NCI-H2196 (cell line): Measurements from ENCODE around the gene RPS6KA1.
"Not testable (repeated sequence)": the region's sequence is repeated elsewhere in the genome, so short reads cannot be mapped to it uniquely, and the experiment has no call there.

Experiments
- DNase-seq: peaks from one replicate; lab custom pipeline; 2025; ENCODE audit not compliant: unreplicated experiment; lab: John Stamatoyannopoulos, UW

RPS6KA1 gene

GRCh38 chr1:26553942-26554682 is 24.6 kb downstream of the RPS6KA1 start:
- no peak for DNase-seq

- DNase-seq: no peak
Observed at GRCh38 chr1:26554781-26555180, 25.2 kb downstream of the RPS6KA1 start.

- no peak for DNase-seq
Observed at GRCh38 chr1:26555550-26555981, 26.0 kb downstream of the RPS6KA1 start.

GRCh38 chr1:26556111-26556510 is 26.6 kb downstream of the RPS6KA1 start:
- no peak for DNase-seq

GRCh38 chr1:26557008-26557407 is 27.4 kb downstream of the RPS6KA1 start:
- DNase-seq: no peak

- DNase-seq: no peak
Observed at GRCh38 chr1:26558685-26559048, 29.1 kb downstream of the RPS6KA1 start.

GRCh38 chr1:26560403-26560780 is 30.8 kb downstream of the RPS6KA1 start:
- no peak for DNase-seq

GRCh38 chr1:26570287-26570686 is 40.7 kb downstream of the RPS6KA1 start:
- no peak for DNase-seq

GRCh38 chr1:26571381-26571780 is 41.8 kb downstream of the RPS6KA1 start:
- DNase-seq: no peak

GRCh38 chr1:26574018-26574417 is 44.5 kb downstream of the RPS6KA1 start:
- DNase-seq: no peak

- no peak for DNase-seq
Observed at GRCh38 chr1:26574719-26575251, 45.2 kb downstream of the RPS6KA1 start.

GRCh38 chr1:26575348-26575747 is 45.8 kb downstream of the RPS6KA1 start:
- no peak for DNase-seq

- no peak for DNase-seq
Observed at GRCh38 chr1:26578167-26578566, 48.6 kb downstream of the RPS6KA1 start.

GRCh38 chr1:26579681-26580111 is 50.1 kb downstream of the RPS6KA1 start:
- no peak for DNase-seq

GRCh38 chr1:26580116-26580515 is 50.6 kb downstream of the RPS6KA1 start:
- no peak for DNase-seq

GRCh38 chr1:26581287-26581651 is 51.7 kb downstream of the RPS6KA1 start:
- no peak for DNase-seq

- no peak for DNase-seq
Observed at GRCh38 chr1:26582053-26582835, 52.7 kb downstream of the RPS6KA1 start.

GRCh38 chr1:26582836-26583460 is 53.4 kb downstream of the RPS6KA1 start:
- no peak for DNase-seq

GRCh38 chr1:26583646-26584485 is 54.3 kb downstream of the RPS6KA1 start:
- DNase-seq: no peak

- DNase-seq: not testable (repeated sequence)
Observed at GRCh38 chr1:26584588-26584987, 55.0 kb downstream of the RPS6KA1 start.

- DNase-seq: no peak
Observed at GRCh38 chr1:26585471-26585870, 55.9 kb downstream of the RPS6KA1 start.
